Vagina (tissue), 2 donors: ENCODE measurements around the gene HPN. TPM values are rescaled to one million over a fixed set of nuclear protein-coding genes. Genes with fewer than 3 reads are reported as not detected.
"Not testable (repeated sequence)": the region's sequence is repeated elsewhere in the genome, so short reads cannot be mapped to it uniquely, and the experiment has no call there.

Experiments
- DNase-seq, 2 donors: peaks; one replicate each; pipeline ENCODE4 v3.0.0-alpha.2; 2017; ENCODE audit errors: extremely low spot score in 2 of 2
- H3K27ac ChIP-seq: fragments of 200-600 bp; sonication (generic); one replicate; pipeline ENCODE4 v1.5.1; 2019
- H3K27me3 ChIP-seq: fragments of 200-600 bp; sonication (generic); one replicate; pipeline ENCODE4 v1.5.1; 2019
- H3K36me3 ChIP-seq, 2 donors: fragments of 200-600 bp; sonication (generic); one replicate each; pipeline ENCODE4 v1.5.1; 2017 to 2019
- H3K4me1 ChIP-seq: fragments of 200-600 bp; sonication (generic); one replicate; pipeline ENCODE4 v1.5.1; 2019
- H3K4me3 ChIP-seq, 2 donors: fragments of 200-600 bp; sonication (generic); 1 replicate in 1 of 2; 2 replicates in 1 of 2; pipeline ENCODE4 v1.5.1; 2016 to 2019
- H3K9me3 ChIP-seq: fragments of 200-600 bp; sonication (generic); one replicate; pipeline ENCODE4 v1.5.1; 2019
- POLR2A ChIP-seq, 2 donors: fragments of 450-650 bp; IDR thresholded peaks; one replicate each; pipeline ENCODE4 v1.6.1; 2017; ENCODE audit warnings: antibody characterized with exemption in 2 of 2, mild to moderate bottlenecking in 2 of 2, moderate library complexity in 2 of 2
- POLR2AphosphoS5 ChIP-seq, 2 donors: sonication (generic); formaldehyde crosslinking; IDR thresholded peaks; one replicate each; pipeline ENCODE4 v1.9.0; 2017; ENCODE audit warnings: antibody characterized with exemption in 2 of 2, mild to moderate bottlenecking in 2 of 2, low read depth in 1 of 2; ENCODE audit not compliant: insufficient read depth in 1 of 2
- intact Hi-C: fragments of 100-400 bp; cut with DNase I; formaldehyde crosslinking; loops from one replicate; pipeline ENCODE4 v1.15.1; 2023
- total RNA-seq: library from RNA; depleted of rRNA; stranded (reverse); fragments of >200 nt; gene quantifications from one replicate; pipeline ENCODE4 v1.2.3, GENCODE V29; 2016
- TF ChIP-seq, protein P1 (sequence below), 3 experiments: fragments of 450-650 bp in 2 of 3; fragments of 200-600 bp in 1 of 3; sonication (generic) in 1 of 3; IDR thresholded peaks; one replicate each; pipeline ENCODE4 v1.5.1; 2017 to 2019; ENCODE audit warnings: antibody characterized with exemption in 3 of 3, mild to moderate bottlenecking in 2 of 3, moderate library complexity in 2 of 3

HPN gene
- total RNA-seq, 1 donor from 2014 or later, result not detected

DNA sequence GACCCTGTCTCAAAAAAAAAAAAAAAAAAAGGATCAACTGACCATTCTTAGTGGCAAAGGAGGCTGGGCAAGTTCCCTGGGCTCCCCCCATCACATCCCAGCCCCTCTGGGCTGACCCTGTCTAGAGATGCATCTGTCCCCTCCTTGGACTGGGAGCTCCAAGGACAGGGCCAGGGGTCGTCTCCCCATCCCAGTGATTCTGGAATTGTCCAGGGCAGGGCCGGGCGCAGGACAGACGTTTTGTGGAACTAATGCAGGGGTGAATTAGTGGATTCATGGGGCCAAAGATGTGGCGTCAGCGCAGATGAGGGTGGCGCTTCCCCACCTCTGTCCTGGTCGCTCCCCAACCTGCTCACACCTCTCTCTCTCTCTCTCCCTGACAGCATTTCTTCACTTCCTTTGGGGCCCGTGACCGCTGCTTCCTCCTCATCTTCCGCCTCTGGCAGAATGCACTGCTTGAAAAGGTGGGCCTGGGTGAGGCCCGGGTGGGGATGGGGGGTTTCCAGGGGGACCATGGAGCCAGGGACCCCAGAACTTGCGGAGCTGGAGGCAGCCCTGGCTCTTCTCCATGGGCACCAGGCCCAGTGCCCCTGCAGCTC is 30.3 kb upstream of the HPN start:
- no peaks in the 10 kb centered on the region for H3K9me3 ChIP-seq
- peaks cover 0 to 41% of the 10 kb centered on the region in 2 donors for H3K36me3 ChIP-seq
- H3K4me3 ChIP-seq, result no peak overlapping the region
- intact Hi-C loops, result no loop called here
- no peak for DNase-seq
- peaks cover 23% of the 10 kb centered on the region for H3K4me1 ChIP-seq
- no peak overlapping the region for H3K27ac ChIP-seq
- TF ChIP-seq POLR2A (IDR thresholded peaks at IDR 0.05), result no peak
- TF ChIP-seq POLR2AphosphoS5 (IDR thresholded peaks at IDR 0.05; ENCODE audit: insufficient read depth in 1 of 2, low read depth in 1 of 2), result peak in 1 of 2 donors; percentile 17
- H3K27me3 ChIP-seq, result no peaks in the 10 kb centered on the region

GRCh38 chr19:35011737-35012682 is 29.5 kb upstream of the HPN start:
- Histone ChIP-seq H3K4me1 (peaks cover 23% of the 10 kb centered on the region), H3K36me3 (peaks cover 0 to 44% of the 10 kb centered on the region in 2 donors), H3K27me3 (no peaks in the 10 kb centered on the region), H3K9me3 (no peaks in the 10 kb centered on the region), H3K4me3 (no peak overlapping the region), H3K27ac (peak overlapping the region; percentile 21)
- TF ChIP-seq POLR2A (IDR thresholded peaks at IDR 0.05) (no peak), POLR2AphosphoS5 (IDR thresholded peaks at IDR 0.05; ENCODE audit: insufficient read depth in 1 of 2, low read depth in 1 of 2) (no peak)
- TF ChIP-seq, protein P1, sequence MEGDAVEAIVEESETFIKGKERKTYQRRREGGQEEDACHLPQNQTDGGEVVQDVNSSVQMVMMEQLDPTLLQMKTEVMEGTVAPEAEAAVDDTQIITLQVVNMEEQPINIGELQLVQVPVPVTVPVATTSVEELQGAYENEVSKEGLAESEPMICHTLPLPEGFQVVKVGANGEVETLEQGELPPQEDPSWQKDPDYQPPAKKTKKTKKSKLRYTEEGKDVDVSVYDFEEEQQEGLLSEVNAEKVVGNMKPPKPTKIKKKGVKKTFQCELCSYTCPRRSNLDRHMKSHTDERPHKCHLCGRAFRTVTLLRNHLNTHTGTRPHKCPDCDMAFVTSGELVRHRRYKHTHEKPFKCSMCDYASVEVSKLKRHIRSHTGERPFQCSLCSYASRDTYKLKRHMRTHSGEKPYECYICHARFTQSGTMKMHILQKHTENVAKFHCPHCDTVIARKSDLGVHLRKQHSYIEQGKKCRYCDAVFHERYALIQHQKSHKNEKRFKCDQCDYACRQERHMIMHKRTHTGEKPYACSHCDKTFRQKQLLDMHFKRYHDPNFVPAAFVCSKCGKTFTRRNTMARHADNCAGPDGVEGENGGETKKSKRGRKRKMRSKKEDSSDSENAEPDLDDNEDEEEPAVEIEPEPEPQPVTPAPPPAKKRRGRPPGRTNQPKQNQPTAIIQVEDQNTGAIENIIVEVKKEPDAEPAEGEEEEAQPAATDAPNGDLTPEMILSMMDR (IDR thresholded peaks at IDR 0.05), result no peak
- intact Hi-C loops, result loop anchor here (2.0 kb wide), 2 partner anchors 39 to 79 kb away; no protein-coding TSS in a partner anchor
- no peak for DNase-seq

GRCh38 chr19:35013041-35013819 is 28.3 kb upstream of the HPN start:
- TF ChIP-seq POLR2AphosphoS5 (IDR thresholded peaks at IDR 0.05; ENCODE audit: insufficient read depth in 1 of 2, low read depth in 1 of 2) (peak in 1 of 2 donors; percentile 41), POLR2A (IDR thresholded peaks at IDR 0.05) (no peak)
- TF ChIP-seq, protein P1 (IDR thresholded peaks at IDR 0.05), result peak; percentile 79 to 96 (median 91)
- H3K4me3 ChIP-seq, result no peak overlapping the region
- no peaks in the 10 kb centered on the region for H3K9me3 ChIP-seq

GRCh38 chr19:35013820-35014754 is 27.4 kb upstream of the HPN start:
- intact Hi-C loops, result loop anchor here (2.0 kb wide), 2 partner anchors 41 to 77 kb away; no protein-coding TSS in a partner anchor
- Histone ChIP-seq H3K9me3 (no peaks in the 10 kb centered on the region), H3K4me1 (peaks cover 18% of the 10 kb centered on the region), H3K27me3 (no peaks in the 10 kb centered on the region), H3K27ac (peak overlapping the region; percentile 17), H3K36me3 (peaks cover 0 to 61% of the 10 kb centered on the region in 2 donors), H3K4me3 (no peak overlapping the region)
- DNase-seq, result no peak
- TF ChIP-seq POLR2A (IDR thresholded peaks at IDR 0.05) (no peak), POLR2AphosphoS5 (IDR thresholded peaks at IDR 0.05; ENCODE audit: insufficient read depth in 1 of 2, low read depth in 1 of 2) (peak in 1 of 2 donors; percentile 24)

More at GRCh38 chr19:35013041-35013819, 28.3 kb upstream of the HPN start:
- Histone ChIP-seq H3K27ac (peak overlapping the region; percentile 21), H3K4me1 (peaks cover 22% of the 10 kb centered on the region), H3K36me3 (peaks cover 0 to 55% of the 10 kb centered on the region in 2 donors), H3K27me3 (no peaks in the 10 kb centered on the region)
- intact Hi-C loops, result loop anchor here (2.0 kb wide), 2 partner anchors 40 to 78 kb away; no protein-coding TSS in a partner anchor
- DNase-seq, result no peak

- peaks cover 0 to 61% of the 10 kb centered on the region in 2 donors for H3K36me3 ChIP-seq
Observed at GRCh38 chr19:35014774-35015173, 26.7 kb upstream of the HPN start.

More at GRCh38 chr19:35014774-35015173, 26.7 kb upstream of the HPN start:
- intact Hi-C loops, DNase-seq, H3K9me3 ChIP-seq, H3K27ac ChIP-seq, H3K4me3 ChIP-seq, H3K27me3 ChIP-seq: not testable (repeated sequence)
- peaks cover 18% of the 10 kb centered on the region for H3K4me1 ChIP-seq
